Astrocyte of the spinal cord (primary cell): ENCODE results near the gene HOXB8.

Experiments
- DNase-seq: peaks from one replicate; pipeline ENCODE4 v3.0.0; 2011; ENCODE audit warnings: low read depth, low spot score
- H3K4me3 ChIP-seq: 2 replicates; pipeline ENCODE4 v1.5.1; 2011; ENCODE audit warnings: low read depth, mild to moderate bottlenecking, low read length, moderate library complexity
- CTCF ChIP-seq: IDR thresholded peaks from 2 replicates; pipeline ENCODE4 v1.5.1; 2012; ENCODE audit warnings: low read depth, mild to moderate bottlenecking, low read length, inconsistent platforms
- in situ Hi-C: cut with HindIII; loops from 2 replicates; pipeline ENCODE4 v1.10.0; 2017; ENCODE audit warnings: low sequenced_read_pairs

The HOXB8 gene

GRCh38 chr17:48616717-48617470 lies 1.8 kb upstream of the HOXB8 start:
- no peak for TF ChIP-seq CTCF
- peak; percentile 38 for DNase-seq
- peak overlapping the region; percentile 74 for H3K4me3 ChIP-seq
- in situ Hi-C loops = no loop called here

GRCh38 chr17:48615963-48616716 lies 1.0 kb upstream of the HOXB8 start:
- TF ChIP-seq CTCF = no peak
- DNase-seq = peak; percentile 50
- in situ Hi-C loops = no loop called here
- peak overlapping the region; percentile 75 for H3K4me3 ChIP-seq

- in situ Hi-C loops = no loop called here
- peak overlapping the region; percentile 75 for H3K4me3 ChIP-seq
- peak; percentile 44 for DNase-seq
- no peak for TF ChIP-seq CTCF
These were observed 1.0 kb downstream of the HOXB8 start for GRCh38 chr17:48613862-48614694.

GRCh38 chr17:48612854-48613691 lies 2.0 kb downstream of the HOXB8 start:
- peak; percentile 11 for TF ChIP-seq CTCF
- in situ Hi-C loops = no loop called here
- peak overlapping the region; percentile 75 for H3K4me3 ChIP-seq
- DNase-seq = peak; percentile 53

- no peak for TF ChIP-seq CTCF
- peak overlapping the region; percentile 75 for H3K4me3 ChIP-seq
- in situ Hi-C loops = no loop called here
- DNase-seq = peak; percentile 61
These were observed 2.6 kb downstream of the HOXB8 start for GRCh38 chr17:48612456-48612853.
